ENCODE results near the gene BORCS5. TPM values are rescaled to one million over a fixed set of nuclear protein-coding genes. Genes with fewer than 3 reads are reported as not detected.

Gene BORCS5
- total RNA-seq, 1 experiment from 2014 or later: 13.9 TPM

DNA sequence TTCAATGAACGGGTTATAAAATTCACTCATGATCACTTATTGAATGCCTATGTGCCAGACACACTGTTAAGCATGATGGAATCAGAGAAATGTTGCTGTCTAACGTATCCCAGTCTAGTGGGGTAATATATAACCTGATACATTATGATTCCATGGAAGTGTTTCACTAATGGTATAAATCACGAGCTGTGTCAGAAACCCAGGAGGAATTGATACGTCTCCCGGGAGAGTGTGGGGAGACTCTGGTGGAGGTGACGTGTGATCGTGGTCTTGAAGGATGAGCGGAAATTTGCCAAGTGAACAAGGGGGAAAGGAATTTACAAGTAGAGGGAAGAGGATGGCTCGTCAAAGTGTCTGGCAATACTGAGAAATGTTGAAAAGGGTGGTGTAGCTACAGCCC lies 33.3 kb upstream of the BORCS5 start:
- DNase-seq: no peak
- Histone ChIP-seq H3K4me2 (ENCODE audit: insufficient read depth, insufficient read length, low read length) (no peak overlapping the region), H3K79me2 (ENCODE audit: insufficient read depth, low read length) (no peaks in the 10 kb centered on the region), H3K23me2 (ENCODE audit: insufficient read length, low read depth, low read length, poor library complexity, severe bottlenecking) (no peaks in the 10 kb centered on the region), H4K20me1 (ENCODE audit: control insufficient read depth, insufficient read depth, insufficient read length) (no peaks in the 10 kb centered on the region), H2AK5ac (ENCODE audit: insufficient read length, low read length) (no peak overlapping the region), H3T11ph (ENCODE audit: low read length) (no peak overlapping the region), H3K4ac (ENCODE audit: low read depth, low read length) (no peak overlapping the region), H3K9me3 (ENCODE audit: control insufficient read depth, low read depth, low read length) (no peaks in the 10 kb centered on the region), H3K18ac (ENCODE audit: insufficient read length, low read depth, low read length) (no peak overlapping the region), H3K27me3 (ENCODE audit: insufficient read depth, low read length) (no peaks in the 10 kb centered on the region), H2AFZ (ENCODE audit: low read length) (no peak overlapping the region), H2BK20ac (ENCODE audit: low read depth, low read length, poor library complexity, severe bottlenecking) (no peak overlapping the region), H4K8ac (replicated peaks; ENCODE audit: insufficient read length, low read depth, low read length) (no peak overlapping the region), H3K79me1 (ENCODE audit: insufficient read depth, low read depth, low read length, poor library complexity, severe bottlenecking) (no peaks in the 10 kb centered on the region), H2BK120ac (ENCODE audit: low read depth, low read length, poor library complexity, severe bottlenecking) (no peak overlapping the region), H2BK5ac (ENCODE audit: insufficient read length, low read length) (no peak overlapping the region), H3K9ac (ENCODE audit: extremely low read depth, insufficient read length, low read length) (no peak overlapping the region), H3K27ac (ENCODE audit: insufficient read length, low read depth, low read length) (no peak overlapping the region), H3K56ac (ENCODE audit: insufficient read length, low read depth, low read length) (no peak overlapping the region), H3K14ac (ENCODE audit: insufficient read depth, low read length) (no peak overlapping the region), H3K23ac (ENCODE audit: insufficient read length, low read depth, low read length) (no peak overlapping the region), H4K91ac (ENCODE audit: insufficient read length, low read depth, low read length) (no peak overlapping the region), H3K4me1 (ENCODE audit: insufficient read depth, low read length) (peaks cover 4% of the 10 kb centered on the region; the same call in 1 of the 2 replicates), H2BK12ac (ENCODE audit: insufficient read length, low read depth, low read length) (no peak overlapping the region), H4K5ac (ENCODE audit: insufficient read length, low read depth, low read length) (no peak overlapping the region), H2BK15ac (ENCODE audit: low read depth, low read length) (no peak overlapping the region)
- 0 out of 7 replicates have a peak overlapping the region, but pooled peaks of 1 of the 3 experiments have one; percentile 2 for H3K27ac Mint-ChIP-seq
- peaks cover 2% of the 10 kb centered on the region; the same call in 1 of the 2 replicates for H3K27me3 Mint-ChIP-seq (ENCODE audit: low read depth)
- H3K9me3 Mint-ChIP-seq: peaks cover 9 to 10% of the 10 kb centered on the region in 2 experiments
- no peak for TF ChIP-seq CTCF (conservative IDR thresholded peaks at IDR 0.05)
- peaks cover 4 to 8% (median 5%) of the 10 kb centered on the region in 3 experiments; a peak in 4 of 7 replicates for H3K36me3 Mint-ChIP-seq (ENCODE audit: insufficient read depth in 1 of 3, low read depth in 3 of 3)
- no CpG with 5 or more reads among the region's 9 CpGs for WGBS (ENCODE audit: extremely low coverage, insufficient read length, low lambda C conversion rate)
- no peak overlapping the region for H3K4me3 Mint-ChIP-seq
- H3K4me1 Mint-ChIP-seq: peaks cover 15 to 16% of the 10 kb centered on the region in 2 experiments

Measured in H9 (cell line).